CD4-positive, CD25-positive, alpha-beta regulatory T cell (primary cell): Measurements from ENCODE around the gene CLK3. TPM values are rescaled to one million over a fixed set of nuclear protein-coding genes. Genes with fewer than 3 reads are reported as not detected.

Experiments used
- ATAC-seq, 2 donors: fragments of 150-1000 bp; cut with Tn5 transposase; one replicate each; pipeline ENCODE4 v1.10.0; 2021; ENCODE audit warnings: low read depth in 2 of 2, moderate number of reproducible peaks in 2 of 2, moderate library complexity in 1 of 2
- DNase-seq, 3 donors: peaks; one replicate each; pipeline versions ENCODE4 v3.0.0 to v3.0.0-alpha.2; 2012 to 2022; ENCODE audit warnings: mixed read lengths in 1 of 3
- H3K27ac ChIP-seq: one replicate; pipeline ENCODE4 v1.7.0; 2013; ENCODE audit warnings: mild to moderate bottlenecking, low read length; ENCODE audit not compliant: insufficient read depth, poor library complexity, severe bottlenecking
- H3K27me3 ChIP-seq: one replicate; pipeline ENCODE4 v1.7.0; 2013; ENCODE audit warnings: low read length; ENCODE audit not compliant: control insufficient read depth, insufficient read depth
- H3K36me3 ChIP-seq: one replicate; pipeline ENCODE4 v1.7.0; 2013; ENCODE audit warnings: mild to moderate bottlenecking, low read length, moderate library complexity; ENCODE audit not compliant: control insufficient read depth, insufficient read depth
- H3K4me1 ChIP-seq: 2 replicates; pipeline ENCODE4 v1.7.0; 2013; ENCODE audit warnings: mild to moderate bottlenecking, low read length; ENCODE audit not compliant: insufficient read depth, control insufficient read depth, poor library complexity, severe bottlenecking
- H3K4me3 ChIP-seq: one replicate; pipeline ENCODE4 v1.7.0; 2013; ENCODE audit warnings: low read depth, mild to moderate bottlenecking, low read length, moderate library complexity
- H3K9me3 ChIP-seq, 2 experiments: 1 replicate in 1 of 2; 2 replicates in 1 of 2; pipeline ENCODE4 v1.7.0; 2013; ENCODE audit warnings: low read length in 2 of 2, mild to moderate bottlenecking in 1 of 2, moderate library complexity in 1 of 2; ENCODE audit not compliant: control insufficient read depth in 2 of 2
- H3K27ac Mint-ChIP-seq, 3 donors: one replicate each; pipeline ENCODE4 v1.8.0; 2020 to 2022; ENCODE audit warnings: mild to moderate bottlenecking in 3 of 3, mixed read lengths in 3 of 3, moderate library complexity in 2 of 3
- H3K27me3 Mint-ChIP-seq: one replicate; pipeline ENCODE4 v1.8.0; 2022; ENCODE audit warnings: mild to moderate bottlenecking, mixed read lengths
- H3K36me3 Mint-ChIP-seq: one replicate; pipeline ENCODE4 v1.8.0; 2020; ENCODE audit warnings: mixed read lengths
- H3K4me1 Mint-ChIP-seq, 4 donors: one replicate each; pipeline ENCODE4 v1.8.0; 2020 to 2022; ENCODE audit warnings: mixed read lengths in 4 of 4, mild to moderate bottlenecking in 1 of 4
- H3K4me3 Mint-ChIP-seq, 4 donors: one replicate each; pipeline ENCODE4 v1.8.0; 2020 to 2022; ENCODE audit warnings: mild to moderate bottlenecking in 4 of 4, mixed read lengths in 4 of 4, moderate library complexity in 3 of 4
- H3K9me3 Mint-ChIP-seq, 7 donors: one replicate each; pipeline ENCODE4 v1.8.0; 2020 to 2022; ENCODE audit warnings: mixed read lengths in 7 of 7, mild to moderate bottlenecking in 3 of 7, moderate library complexity in 2 of 7
- polyA plus RNA-seq, 4 donors: library from polyadenylated mRNA; unstranded; fragments of 300-500 nt; fragmentation: Illumina TruSeq; gene quantifications; one replicate each; pipeline ENCODE4 v1.2.3, GENCODE V29; 2021
- total RNA-seq: library from RNA; stranded (reverse); gene quantifications from one replicate; pipeline ENCODE4 v1.2.3, GENCODE V29; 2022

The CLK3 gene
- total and polyA plus RNA-seq, 5 donors from 2014 or later, result 58.4 to 289 (median 75.4) TPM

DNA sequence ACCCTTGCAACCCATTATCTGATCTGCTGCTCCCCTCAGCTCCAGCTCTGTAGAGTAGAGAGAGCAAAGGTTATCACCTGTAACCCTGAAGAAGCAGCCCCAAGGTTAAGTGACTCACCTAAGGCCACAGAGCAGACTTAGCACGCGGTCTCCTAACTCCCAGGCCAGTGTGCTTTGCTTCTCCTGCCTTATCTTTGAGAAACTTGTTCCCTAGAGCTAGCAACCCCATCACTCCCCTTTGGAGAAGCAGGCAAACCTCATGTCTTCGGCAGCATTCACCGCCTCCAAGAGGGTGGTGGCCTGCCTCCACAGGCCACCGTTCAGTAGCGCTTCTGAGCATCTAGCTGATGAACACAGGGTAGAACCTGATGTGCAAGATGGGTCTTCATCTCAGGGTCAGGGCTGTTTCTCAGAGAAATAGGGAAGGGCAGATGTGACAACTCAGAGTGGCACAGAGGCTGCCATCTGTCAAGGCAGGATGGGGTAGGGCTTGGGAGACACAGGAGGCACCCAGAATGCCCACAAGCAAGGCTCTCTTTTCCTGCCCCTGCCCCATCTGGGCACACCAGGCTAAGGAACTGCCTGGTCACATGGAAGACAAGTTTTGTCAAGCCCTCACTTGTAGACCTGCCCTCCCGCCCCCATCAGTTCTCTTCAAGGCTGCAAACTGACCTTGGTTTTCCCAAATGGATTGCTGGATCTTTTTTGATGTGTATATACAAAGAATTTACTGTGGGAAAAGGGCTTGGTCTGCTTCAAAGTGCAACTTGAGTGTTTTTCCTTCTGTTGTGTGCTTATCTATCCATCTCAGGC lies 34.9 kb upstream of the CLK3 start:
- no peaks in the 10 kb centered on the region for H3K9me3 ChIP-seq
- no peak for ATAC-seq
- H3K27me3 ChIP-seq, result no peaks in the 10 kb centered on the region
- no peak for DNase-seq
- H3K4me3 ChIP-seq, result no peak overlapping the region
- Mint-ChIP-seq H3K36me3 (peaks cover 20% of the 10 kb centered on the region), H3K4me1 (peaks cover 0 to 3% (median 2%) of the 10 kb centered on the region in 4 donors), H3K9me3 (no peaks in the 10 kb centered on the region), H3K4me3 (no peak overlapping the region), H3K27ac (peak overlapping the region in 2 of 3 donors; percentile 26 to 51), H3K27me3 (no peaks in the 10 kb centered on the region)
- peaks cover 91% of the 10 kb centered on the region for H3K36me3 ChIP-seq
- no peaks in the 10 kb centered on the region for H3K4me1 ChIP-seq
- H3K27ac ChIP-seq, result no peak overlapping the region

DNA sequence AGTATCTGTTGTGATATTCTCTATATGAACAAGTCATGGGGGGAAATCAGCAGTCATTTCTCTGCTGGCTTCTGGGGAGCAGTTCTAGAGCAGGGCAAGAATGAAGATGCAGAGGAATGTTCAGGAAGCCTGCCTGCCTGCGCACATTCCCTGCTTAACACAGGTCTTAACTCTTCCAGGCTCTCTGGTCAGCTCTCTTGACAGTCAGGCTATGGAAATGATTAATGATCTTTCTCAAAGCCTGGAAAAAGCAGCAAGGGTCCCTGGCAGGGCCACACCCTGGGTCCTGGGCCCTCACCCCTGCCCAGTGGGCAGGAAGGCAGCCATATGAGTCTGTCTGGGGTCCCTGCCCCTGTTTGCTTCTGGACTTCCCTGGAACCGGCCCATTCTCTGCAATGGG lies 31.4 kb upstream of the CLK3 start:
- no peak for DNase-seq

DNA sequence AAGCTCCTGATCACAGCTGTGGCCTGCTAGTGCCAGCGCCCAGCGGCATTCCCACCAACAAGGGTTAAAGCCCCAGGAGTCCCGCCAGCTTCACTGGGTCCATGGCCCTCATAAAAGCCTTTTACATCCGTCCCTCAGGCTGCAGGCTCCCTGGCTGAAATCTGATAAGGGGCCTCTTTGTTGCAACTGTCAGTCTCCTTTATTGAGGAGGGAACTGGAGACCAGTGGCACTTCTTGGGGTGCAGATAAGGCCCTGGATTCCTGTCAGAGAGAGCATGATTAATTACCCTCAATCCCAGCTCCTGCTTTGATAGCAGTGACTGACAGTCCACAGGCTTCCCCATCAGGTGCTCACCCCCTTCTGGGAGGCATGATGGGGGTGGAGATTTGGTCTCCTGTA lies 30.9 kb upstream of the CLK3 start:
- H3K36me3 ChIP-seq, result peaks cover 83% of the 10 kb centered on the region
- peaks cover 22% of the 10 kb centered on the region for H3K36me3 Mint-ChIP-seq

More for the DNA sequence above, 31.4 kb upstream of the CLK3 start:
- no peak overlapping the region for H3K4me3 ChIP-seq
- peak overlapping the region in 2 of 3 donors; percentile 42 to 43 for H3K27ac Mint-ChIP-seq
- H3K27me3 ChIP-seq, result no peaks in the 10 kb centered on the region
- ATAC-seq, result no peak
- H3K4me1 ChIP-seq, result no peaks in the 10 kb centered on the region
- no peaks in the 10 kb centered on the region for H3K9me3 Mint-ChIP-seq
- H3K4me1 Mint-ChIP-seq, result peaks cover 0 to 2% (median under 1%) of the 10 kb centered on the region in 4 donors
- no peaks in the 10 kb centered on the region for H3K9me3 ChIP-seq
- H3K36me3 Mint-ChIP-seq, result peaks cover 22% of the 10 kb centered on the region
- H3K27me3 Mint-ChIP-seq, result no peaks in the 10 kb centered on the region
- no peak overlapping the region for H3K4me3 Mint-ChIP-seq
- H3K27ac ChIP-seq, result no peak overlapping the region
- H3K36me3 ChIP-seq, result peaks cover 83% of the 10 kb centered on the region

DNA sequence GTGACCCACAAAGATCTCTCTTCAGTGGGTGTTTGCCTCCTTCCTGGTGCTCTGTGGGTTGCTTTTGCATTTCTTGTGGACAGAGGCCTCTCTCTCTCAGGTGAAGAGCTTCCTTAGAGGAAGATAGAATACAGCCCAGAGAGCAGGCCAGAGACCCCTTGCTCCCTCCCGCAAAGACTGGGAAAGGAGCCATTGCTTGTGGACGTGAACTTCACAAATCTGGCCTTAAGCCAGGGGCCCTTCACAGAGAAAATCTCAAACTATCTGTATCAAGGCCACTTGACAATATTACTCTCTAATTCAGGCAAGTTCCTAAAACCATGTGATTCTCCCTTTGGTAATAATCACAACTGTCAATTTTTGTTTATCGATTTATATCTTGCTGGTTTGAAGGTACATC lies 30.4 kb upstream of the CLK3 start:
- Mint-ChIP-seq H3K4me3 (no peak overlapping the region), H3K9me3 (no peaks in the 10 kb centered on the region), H3K4me1 (peaks cover 0 to 2% (median under 1%) of the 10 kb centered on the region in 4 donors), H3K27me3 (no peaks in the 10 kb centered on the region), H3K27ac (no peak overlapping the region), H3K36me3 (peaks cover 23% of the 10 kb centered on the region)
- H3K4me1 ChIP-seq, result no peaks in the 10 kb centered on the region
- ATAC-seq, result no peak
- no peaks in the 10 kb centered on the region for H3K9me3 ChIP-seq
- peaks cover 85% of the 10 kb centered on the region for H3K36me3 ChIP-seq
- no peaks in the 10 kb centered on the region for H3K27me3 ChIP-seq
- no peak overlapping the region for H3K27ac ChIP-seq
- no peak for DNase-seq
- no peak overlapping the region for H3K4me3 ChIP-seq

More for the DNA sequence above, 30.9 kb upstream of the CLK3 start:
- Mint-ChIP-seq H3K27ac (no peak overlapping the region), H3K9me3 (no peaks in the 10 kb centered on the region), H3K4me3 (no peak overlapping the region), H3K27me3 (no peaks in the 10 kb centered on the region), H3K4me1 (peaks cover 0 to 2% (median under 1%) of the 10 kb centered on the region in 4 donors)
- no peaks in the 10 kb centered on the region for H3K4me1 ChIP-seq
- no peak for DNase-seq
- H3K27ac ChIP-seq, result no peak overlapping the region
- H3K4me3 ChIP-seq, result no peak overlapping the region
- no peaks in the 10 kb centered on the region for H3K27me3 ChIP-seq
- no peaks in the 10 kb centered on the region for H3K9me3 ChIP-seq
- no peak for ATAC-seq

DNA sequence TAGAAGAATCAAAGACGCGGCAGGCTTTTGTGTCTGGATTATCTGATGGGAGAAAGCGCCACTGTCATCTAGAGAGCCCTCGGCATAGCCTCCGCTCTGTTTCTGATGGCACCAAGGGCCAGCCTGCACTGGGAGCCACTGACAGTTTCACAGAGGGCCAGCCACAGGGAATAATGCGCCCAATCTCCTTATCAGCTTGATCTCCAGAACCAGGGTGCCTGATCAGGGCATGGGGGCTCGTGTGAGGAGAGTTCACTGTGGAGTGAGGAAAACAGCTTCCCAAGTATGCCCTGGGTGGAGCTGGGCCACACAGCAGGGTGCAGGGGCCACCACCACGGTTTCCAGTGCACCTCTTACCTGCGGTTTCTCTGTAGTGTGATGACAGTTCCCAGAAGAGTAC lies 29.8 kb upstream of the CLK3 start:
- Histone ChIP-seq H3K4me3 (no peak overlapping the region), H3K27ac (no peak overlapping the region), H3K27me3 (no peaks in the 10 kb centered on the region), H3K4me1 (no peaks in the 10 kb centered on the region), H3K36me3 (peaks cover 84% of the 10 kb centered on the region), H3K9me3 (no peaks in the 10 kb centered on the region)
- Mint-ChIP-seq H3K27ac (no peak overlapping the region), H3K4me1 (peaks cover 0 to 2% (median under 1%) of the 10 kb centered on the region in 4 donors), H3K4me3 (no peak overlapping the region), H3K27me3 (no peaks in the 10 kb centered on the region), H3K9me3 (no peaks in the 10 kb centered on the region), H3K36me3 (peaks cover 29% of the 10 kb centered on the region)
- ATAC-seq (no peak), DNase-seq (no peak)

DNA sequence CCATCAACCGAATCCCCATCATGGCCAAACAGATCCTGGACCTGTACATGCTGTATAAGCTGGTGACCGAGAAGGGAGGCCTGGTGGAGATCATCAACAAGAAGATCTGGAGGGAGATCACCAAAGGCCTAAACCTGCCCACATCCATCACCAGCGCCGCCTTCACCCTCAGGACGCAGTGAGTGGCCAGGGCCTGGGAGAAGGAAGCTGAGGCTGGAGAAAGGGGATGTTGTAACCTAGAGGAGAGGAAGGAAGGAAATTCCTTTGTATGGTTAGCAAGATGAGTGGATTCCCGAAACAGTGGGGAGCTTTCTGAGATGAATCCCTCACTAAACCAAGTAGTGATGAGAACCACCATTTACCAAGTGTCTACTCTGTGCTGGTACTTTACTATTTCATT lies 25.8 kb upstream of the CLK3 start:
- Mint-ChIP-seq H3K9me3 (no peaks in the 10 kb centered on the region), H3K27me3 (no peaks in the 10 kb centered on the region), H3K4me1 (no peaks in the 10 kb centered on the region), H3K36me3 (peaks cover 32% of the 10 kb centered on the region), H3K27ac (no peak overlapping the region), H3K4me3 (no peak overlapping the region)
- Histone ChIP-seq H3K4me1 (no peaks in the 10 kb centered on the region), H3K4me3 (no peak overlapping the region), H3K27ac (no peak overlapping the region), H3K36me3 (peaks cover 83% of the 10 kb centered on the region), H3K27me3 (no peaks in the 10 kb centered on the region), H3K9me3 (no peaks in the 10 kb centered on the region)
- ATAC-seq (no peak), DNase-seq (no peak)

DNA sequence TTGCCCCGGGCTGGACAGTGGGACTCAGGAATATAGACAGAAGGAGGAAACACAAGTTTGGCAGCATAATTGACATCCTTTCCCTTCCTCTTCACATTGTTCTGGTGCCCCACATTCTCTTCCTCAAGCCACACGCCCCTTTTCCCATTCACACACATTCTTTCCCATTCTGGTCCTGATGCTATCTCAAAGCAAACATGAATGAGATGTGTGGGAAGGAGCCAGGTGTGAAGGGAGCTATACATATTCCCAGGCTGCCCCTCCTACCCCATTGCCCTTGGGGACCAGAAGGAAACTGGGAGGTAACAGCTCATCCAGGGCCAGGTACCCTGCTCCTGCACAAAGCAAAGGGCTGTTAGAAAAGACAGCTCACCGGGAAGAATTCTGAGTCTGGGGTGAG lies 23.4 kb upstream of the CLK3 start:
- H3K27ac ChIP-seq, result no peak overlapping the region
- H3K36me3 Mint-ChIP-seq, result peaks cover 22% of the 10 kb centered on the region
- H3K27me3 ChIP-seq, result no peaks in the 10 kb centered on the region

DNA sequence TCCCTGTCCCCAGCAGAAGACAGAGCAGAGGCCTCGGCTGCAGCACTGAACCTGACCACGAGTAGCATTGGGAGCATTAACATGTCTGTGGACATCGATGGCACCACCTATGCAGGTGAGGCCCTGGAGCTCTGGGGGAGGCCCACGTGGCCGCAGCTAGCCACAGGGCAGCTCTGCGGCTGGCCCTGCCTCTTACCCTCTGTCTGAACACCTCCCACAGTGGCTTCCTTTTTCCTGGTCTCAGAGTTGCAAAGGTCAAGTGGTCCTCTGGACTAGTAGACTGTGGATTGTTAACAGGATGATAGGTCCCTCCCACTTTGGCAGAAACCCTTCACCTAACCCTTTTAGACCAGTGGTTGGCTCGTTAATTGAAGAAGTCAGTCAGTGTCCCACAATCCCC lies 22.5 kb upstream of the CLK3 start:
- peaks cover 26% of the 10 kb centered on the region for H3K36me3 Mint-ChIP-seq
- no peak overlapping the region for H3K4me3 ChIP-seq
- no peak overlapping the region for H3K27ac ChIP-seq
- no peak for DNase-seq
- H3K4me3 Mint-ChIP-seq, result no peak overlapping the region
- peaks cover 3% of the 10 kb centered on the region for H3K4me1 ChIP-seq
- peaks cover 58% of the 10 kb centered on the region for H3K36me3 ChIP-seq
- no peak for ATAC-seq
- no peaks in the 10 kb centered on the region for H3K27me3 Mint-ChIP-seq
- no peaks in the 10 kb centered on the region for H3K27me3 ChIP-seq
- H3K9me3 Mint-ChIP-seq, result peaks cover 0 to 3% (median 0%) of the 10 kb centered on the region in 7 donors
- peaks cover 0 to 5% (median 4%) of the 10 kb centered on the region in 4 donors for H3K4me1 Mint-ChIP-seq
- H3K9me3 ChIP-seq, result no peaks in the 10 kb centered on the region
- H3K27ac Mint-ChIP-seq, result no peak overlapping the region

More for the DNA sequence above, 23.4 kb upstream of the CLK3 start:
- Mint-ChIP-seq H3K27ac (no peak overlapping the region), H3K4me3 (no peak overlapping the region), H3K9me3 (peaks cover 0 to 3% (median 0%) of the 10 kb centered on the region in 7 donors), H3K4me1 (no peaks in the 10 kb centered on the region), H3K27me3 (no peaks in the 10 kb centered on the region)
- Histone ChIP-seq H3K4me3 (no peak overlapping the region), H3K4me1 (no peaks in the 10 kb centered on the region), H3K36me3 (peaks cover 64% of the 10 kb centered on the region), H3K9me3 (no peaks in the 10 kb centered on the region)
- ATAC-seq, result no peak
- DNase-seq, result no peak
